ENCODE results near the gene KIAA1549.
A peak's percentile ranks its signal among the peaks of the same experiment; 100 is the strongest.
"Not testable (repeated sequence)": the region's sequence is repeated elsewhere in the genome, so short reads cannot be mapped to it uniquely, and the experiment has no call there.

The KIAA1549 gene

DNA sequence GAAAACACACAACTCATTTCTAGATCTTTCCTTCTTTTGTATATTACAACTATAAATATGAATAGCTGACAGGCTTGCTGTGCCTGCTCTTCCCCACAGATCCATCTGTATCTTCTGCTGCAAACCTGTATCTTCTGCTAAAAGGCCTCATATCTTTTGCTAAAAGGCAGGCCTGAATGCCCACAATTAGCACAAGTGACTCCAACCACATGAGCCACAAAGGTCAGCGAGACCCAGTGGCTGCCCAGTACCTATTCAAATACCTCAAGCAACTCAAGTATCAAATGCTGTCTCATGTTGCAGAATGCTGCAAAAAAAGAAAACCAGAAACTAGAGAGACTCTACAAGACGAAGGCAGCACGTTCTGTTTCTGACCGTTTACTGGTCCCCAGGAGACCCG, 128.7 kb downstream of the KIAA1549 start:
- no peak for DNase-seq (ENCODE audit: low spot score)

DNA sequence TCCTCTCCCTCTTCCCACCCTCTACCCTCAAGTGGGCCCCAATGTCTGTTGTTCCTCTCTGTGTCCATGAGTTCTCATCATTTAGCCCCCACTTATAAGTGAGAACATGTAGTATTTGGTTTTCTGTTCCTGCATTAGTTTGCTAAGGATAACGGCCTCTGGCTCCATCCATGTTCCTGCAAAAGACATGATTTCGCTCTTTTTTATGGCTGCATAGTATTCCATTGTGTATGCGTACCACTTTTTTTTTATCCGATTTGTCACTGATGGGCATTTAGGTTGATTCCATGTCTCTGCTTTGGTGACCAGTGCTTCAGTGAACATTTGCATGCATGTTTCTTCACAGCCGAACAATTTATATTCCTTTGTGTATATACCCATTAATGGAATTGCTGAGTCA, 131.5 kb downstream of the KIAA1549 start:
- DNase-seq (ENCODE audit: low spot score), result no peak

DNA sequence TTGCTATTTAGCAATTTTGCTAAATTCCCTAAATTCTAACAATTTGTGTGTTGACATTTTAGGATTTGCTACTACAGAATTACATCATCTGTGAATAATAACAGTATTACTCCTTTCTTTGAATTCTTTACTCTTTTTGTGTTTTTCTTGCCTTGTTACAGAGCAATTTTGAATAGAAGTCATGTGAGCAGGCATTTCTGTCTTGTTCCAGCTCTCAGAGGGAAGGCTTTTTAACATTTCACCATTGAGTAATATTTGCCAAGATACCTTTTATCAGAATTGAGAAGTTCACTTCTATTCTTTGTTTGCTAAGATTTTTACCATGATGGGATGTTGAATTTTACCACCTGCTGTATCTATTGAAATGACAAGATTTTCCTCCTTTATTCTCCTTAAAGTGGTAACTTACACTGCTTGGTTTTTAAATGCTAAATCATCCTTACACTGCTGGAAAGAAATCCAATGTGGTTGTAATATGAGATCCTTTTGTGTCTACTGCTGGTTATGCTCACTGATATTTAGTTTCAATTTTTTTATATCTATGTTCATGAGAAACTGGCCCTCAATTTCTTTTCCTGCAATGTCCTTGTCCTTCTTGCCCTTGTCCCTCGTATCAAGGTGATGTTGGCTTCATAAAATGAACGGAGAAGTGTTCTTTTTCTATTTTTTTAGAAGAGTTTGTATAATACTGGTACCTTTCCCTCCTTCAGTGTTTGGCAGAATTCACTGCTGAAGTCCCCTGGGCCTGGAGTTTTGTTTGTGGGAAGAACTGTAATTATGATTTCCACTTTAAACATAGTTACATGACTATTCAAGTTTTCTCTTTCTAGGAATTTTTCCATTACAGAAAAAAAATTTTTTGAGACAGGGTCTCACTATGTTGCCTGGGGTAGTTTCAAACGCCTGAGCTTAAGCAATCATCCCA, 132.9 kb downstream of the KIAA1549 start:
- no peak for DNase-seq (ENCODE audit: low spot score)

DNA sequence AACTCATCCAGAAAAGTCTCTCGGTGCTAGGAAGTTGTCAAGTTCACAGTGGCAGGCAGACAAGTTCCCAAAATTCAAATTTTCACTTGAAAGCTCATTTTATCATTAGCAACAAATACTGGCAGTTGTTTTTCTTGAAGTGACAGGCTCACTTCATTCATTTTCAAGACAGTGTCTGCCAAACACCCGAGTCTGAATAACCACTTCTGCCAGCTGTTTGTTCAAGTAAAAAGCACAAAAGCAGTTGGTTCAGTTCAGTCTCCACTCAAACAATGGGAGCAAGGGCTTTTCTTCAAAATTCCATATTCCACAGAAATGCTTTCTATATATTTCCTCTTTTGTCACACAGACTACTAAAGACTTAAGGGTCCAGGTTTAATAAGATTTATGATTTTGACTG, 135.5 kb downstream of the KIAA1549 start:
- DNase-seq (ENCODE audit: low spot score), result no peak

DNA sequence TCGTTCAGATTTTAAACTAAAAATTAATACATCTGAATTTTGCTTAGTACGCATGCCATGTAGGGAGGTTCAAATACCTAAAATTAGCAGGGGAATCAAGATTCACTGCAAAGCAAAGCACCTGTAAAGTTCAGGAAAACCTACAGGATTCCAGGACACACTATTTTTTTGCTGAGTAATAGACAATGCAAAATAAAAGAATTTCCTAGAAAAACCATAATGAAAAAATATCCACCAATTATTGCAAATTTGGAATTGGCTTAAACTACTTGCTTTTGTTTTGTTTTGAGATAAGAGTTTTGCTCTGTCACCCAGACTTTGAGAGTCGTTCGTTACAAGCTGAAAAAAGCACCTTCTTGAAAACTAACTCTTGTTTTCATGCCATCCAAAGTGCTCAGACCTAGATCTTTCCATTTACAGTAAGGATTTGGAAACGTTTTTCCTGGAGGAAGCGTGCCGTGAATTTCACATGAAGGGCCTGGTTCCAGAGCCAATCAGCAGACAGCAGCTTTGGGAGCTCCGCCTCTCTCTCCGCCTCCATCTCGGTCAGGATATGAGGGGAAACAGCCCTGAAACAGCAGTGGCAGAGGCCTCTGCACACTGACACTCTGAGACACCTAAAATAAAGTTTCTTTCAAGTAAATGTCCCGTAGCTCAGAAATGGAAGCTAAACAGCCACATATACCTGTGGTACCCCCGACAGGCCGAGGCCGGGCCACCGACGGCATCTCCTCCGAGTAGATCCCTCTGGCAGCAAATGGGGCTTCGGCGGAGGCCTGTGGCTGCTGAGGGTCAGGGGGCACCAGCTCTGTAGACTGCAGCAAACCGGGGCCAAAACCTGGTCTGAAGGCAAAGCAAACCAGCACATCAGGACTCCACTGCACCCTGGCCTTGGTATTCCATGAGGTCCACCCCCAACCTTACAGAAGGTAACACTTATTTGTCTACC, 137.3 kb downstream of the KIAA1549 start:
- no peak for DNase-seq (ENCODE audit: low spot score)

DNA sequence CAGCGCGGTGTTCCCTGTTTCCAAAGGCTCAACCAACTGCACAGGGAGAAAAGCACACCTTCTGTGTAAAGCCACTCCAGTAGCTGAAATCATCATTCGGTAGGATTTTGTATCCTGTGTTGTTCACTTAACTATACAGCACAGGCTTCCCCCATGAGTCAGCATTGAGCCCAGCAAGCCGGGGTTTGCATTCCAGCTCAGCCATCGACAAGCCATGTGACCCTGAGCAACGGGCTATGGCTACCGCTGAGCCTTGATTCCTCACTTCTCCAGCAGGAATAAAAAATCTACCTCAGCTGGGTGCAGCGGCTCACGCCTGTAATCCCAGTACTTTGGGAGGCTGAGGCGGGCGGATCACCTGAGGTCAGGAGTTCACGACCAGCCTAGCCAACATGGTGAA, 139.1 kb downstream of the KIAA1549 start:
- DNase-seq (ENCODE audit: low spot score), result no peak

DNA sequence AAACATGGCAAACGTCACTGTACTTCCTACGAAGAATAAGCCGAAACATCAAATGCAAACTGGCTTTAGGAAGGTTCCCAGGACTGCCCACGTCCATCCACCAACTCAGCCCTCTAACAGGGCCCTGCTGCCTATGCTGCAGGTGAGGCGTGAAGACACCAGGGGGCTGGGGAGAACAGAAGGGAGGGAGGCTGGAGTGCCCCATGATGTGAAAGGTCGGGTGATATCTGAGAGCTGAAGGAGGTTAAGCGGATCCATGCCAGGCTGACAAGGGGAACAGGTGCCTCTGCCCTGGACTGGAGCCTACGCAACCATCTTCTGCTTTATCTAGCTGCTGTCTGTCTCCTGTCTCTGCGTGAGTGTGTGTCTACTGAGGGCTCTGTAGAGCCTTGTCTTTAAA, 143.0 kb downstream of the KIAA1549 start:
- DNase-seq (ENCODE audit: low spot score), result no peak

DNA sequence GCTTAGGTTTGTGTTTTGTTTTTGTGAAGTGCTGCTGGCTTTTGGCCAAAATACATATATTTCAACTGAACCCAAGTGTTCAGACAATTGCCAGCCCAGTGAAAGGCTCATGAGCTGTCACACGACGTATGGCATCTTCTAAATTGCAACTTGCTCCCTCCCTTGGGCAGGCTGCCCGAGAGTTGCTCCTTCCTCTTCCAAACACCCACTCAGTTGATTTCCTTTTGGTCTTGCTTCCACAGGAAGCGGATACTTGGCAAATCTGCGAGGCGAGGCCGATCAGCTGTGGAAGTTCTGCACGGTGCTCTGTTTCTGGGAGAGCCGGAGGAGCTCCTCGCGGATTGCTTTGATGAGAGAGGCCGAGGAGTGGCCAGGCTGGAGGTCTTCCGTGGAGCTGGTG, 143.6 kb downstream of the KIAA1549 start:
- DNase-seq (ENCODE audit: low spot score), result peak; percentile 8

DNA sequence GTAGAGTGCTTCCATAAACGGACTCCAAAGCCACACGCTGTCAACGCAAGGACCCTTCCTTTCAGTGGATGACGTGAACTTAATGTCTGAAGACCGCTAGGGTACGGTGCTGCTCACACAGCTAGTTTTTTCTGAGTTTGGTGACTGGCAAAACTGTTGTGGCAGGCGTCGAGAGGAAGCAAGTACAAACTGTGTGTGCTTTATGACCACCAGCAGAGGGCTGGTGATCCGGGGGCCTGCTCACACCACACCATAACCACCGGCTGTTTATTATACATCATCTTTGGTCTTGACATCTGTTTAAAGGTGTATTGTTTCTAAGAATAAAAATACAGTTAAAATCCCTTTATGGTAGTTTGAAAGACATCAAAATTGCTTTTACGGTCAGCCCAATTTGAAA, 146.1 kb downstream of the KIAA1549 start:
- no peak for DNase-seq (ENCODE audit: low spot score)

DNA sequence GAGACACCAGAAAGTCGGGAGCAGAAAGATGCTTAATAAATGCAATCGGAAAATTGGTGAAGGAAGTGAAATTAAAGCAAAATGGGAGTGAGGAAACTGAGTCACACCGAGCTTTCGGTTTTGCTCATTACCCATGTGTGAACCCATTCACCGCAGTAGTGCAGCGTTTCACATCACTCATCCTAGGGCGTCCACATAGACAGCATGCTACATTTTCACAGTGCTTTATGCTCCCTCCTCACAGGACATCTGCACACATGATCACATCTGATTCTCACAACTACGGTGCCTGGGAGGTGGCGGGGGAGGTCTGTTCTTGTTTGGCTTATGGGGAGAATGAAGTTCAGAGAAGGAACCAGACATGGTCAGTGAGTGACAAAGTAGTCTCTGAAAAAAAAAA, 146.6 kb downstream of the KIAA1549 start:
- no peak for DNase-seq (ENCODE audit: low spot score)

DNA sequence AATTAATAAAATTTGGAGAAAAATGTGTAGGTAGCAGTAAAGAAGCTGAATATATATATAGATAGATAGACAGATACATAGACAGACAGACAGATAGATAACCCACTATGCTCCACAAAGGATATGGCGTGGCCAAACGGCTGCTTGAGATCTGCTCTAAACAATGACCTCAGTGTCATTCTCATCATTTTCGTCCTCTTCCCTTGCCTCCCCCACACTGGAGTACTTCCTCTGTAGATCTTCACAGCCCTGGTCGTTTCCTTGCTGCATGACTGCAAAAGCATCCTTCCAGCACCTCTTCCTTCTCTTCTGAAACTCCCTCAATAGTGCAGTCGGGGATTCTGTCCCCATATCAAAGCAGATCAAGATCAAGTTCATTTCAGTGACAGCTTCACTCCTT, 147.6 kb downstream of the KIAA1549 start:
- DNase-seq (ENCODE audit: low spot score), result no peak

DNA sequence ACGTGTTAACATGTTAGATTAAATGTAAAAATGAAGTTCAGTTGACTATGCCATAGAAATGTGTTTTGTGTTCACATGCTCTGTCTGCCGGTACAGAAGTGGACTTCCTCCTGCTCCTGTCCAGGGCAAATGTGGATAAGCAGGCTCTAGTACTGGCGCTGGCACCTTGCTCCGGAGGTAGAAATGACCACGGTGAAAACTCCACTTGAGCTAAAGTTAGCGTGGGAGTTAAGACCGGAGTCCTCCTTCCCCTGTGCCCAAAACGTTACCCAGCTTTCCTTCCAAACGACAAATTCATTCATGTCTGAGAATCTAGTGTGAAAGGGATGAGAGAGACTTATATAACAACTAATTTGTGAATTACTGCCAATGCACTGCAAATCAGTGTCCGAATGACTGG, 148.2 kb downstream of the KIAA1549 start:
- no peak for DNase-seq (ENCODE audit: low spot score)

DNA sequence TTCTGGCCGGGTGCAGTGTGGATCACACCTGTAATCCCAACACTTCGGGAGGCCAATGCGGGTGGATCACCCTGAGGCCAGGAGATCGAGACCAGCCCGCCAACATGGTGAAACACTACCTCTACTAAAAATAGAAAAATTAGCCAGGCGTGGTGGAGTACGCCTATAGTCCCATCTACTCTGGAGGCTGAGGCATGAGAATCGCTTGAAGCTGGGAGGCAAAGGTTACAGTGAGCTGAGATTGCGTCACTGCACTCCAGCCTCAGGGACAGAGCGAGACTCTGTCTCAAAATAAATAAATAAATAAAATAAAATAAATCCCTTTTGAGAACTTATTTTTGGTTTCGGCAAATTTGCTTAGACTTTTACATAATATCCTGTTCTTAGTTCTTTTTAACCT, 151.9 kb downstream of the KIAA1549 start:
- no peak for DNase-seq (ENCODE audit: low spot score)

DNA sequence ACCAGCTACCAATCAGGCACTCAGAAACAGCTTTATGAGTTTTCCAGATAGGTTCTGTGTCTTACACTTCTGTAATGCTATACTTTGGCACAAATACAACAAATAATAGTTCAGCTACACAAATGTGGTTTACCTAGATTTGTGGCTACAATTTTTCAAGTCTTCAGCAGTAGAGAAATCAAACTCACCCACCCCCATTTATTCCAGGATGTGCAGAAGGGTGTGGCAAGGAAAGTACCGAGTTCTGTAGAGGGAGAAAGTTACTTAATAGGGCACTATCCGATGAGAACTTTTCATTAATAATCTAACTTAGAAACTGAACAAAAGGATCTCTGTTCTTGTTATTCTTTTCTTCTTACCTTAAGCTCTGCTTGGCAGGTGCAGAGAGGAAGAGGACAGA, 152.9 kb downstream of the KIAA1549 start:
- DNase-seq (ENCODE audit: low spot score), result no peak

DNA sequence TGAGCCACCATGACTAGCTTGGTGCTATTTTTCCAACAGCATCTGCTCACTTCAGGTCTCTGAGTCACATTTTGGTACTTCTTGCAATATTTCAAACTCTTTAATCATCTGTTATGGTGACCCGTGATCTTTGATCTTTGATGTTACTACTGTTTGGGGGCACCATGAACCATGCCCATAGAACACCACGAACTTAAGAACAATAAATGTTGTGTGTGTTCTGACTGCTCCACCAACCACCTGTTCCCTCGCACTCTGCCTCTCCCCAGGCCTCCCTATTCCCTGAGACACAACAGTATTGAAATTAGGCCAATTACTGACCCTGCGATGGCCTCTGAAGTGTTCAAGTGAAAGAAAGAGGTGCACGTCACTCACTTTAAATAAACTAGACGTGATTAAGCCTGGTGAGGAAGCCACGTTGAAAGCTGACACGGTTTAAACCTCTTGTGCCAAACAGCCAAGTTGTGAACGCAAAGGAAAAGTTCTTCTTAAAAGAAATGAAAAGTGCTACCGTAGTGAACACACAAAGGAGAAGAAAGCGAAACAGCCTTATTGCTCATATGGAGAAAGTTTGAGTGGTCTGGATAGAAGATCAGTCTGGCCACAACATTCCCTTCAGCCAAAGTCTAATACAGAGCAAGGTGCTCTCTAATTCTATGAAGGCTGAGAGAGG, 156.0 kb downstream of the KIAA1549 start:
- DNase-seq (ENCODE audit: low spot score), result no peak

DNA sequence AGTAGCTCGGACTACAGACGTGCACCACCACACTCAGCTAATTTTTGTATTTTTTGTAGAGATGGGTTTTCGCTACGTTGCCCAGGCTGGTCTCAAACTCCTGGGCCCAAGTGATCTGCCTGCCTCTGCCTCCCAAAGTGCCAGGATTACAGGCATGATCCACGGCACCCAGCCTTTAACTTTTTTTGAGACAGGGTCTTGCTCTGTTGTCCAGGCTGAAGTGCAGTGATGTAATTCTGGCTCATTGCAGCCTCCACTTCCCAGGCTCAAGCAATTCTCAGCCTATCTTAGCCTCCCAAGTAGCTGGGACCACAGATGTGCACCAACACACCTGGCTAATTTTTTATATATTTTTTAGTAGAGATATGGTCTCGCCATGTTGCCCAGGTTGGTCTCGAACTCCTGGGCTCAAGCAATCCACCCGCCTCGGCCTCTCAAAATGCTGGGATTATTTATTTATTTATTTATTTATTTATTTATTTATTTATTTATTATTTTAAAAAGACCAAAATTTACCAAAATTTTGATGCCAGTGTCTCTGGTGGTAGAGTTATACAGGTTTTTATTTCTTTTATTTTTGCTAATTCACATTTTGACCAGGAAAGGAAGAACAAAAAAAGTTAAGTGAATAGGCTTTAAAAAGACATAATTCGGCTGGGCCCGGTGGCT, 158.2 kb downstream of the KIAA1549 start:
- DNase-seq (ENCODE audit: low spot score), result no peak

DNA sequence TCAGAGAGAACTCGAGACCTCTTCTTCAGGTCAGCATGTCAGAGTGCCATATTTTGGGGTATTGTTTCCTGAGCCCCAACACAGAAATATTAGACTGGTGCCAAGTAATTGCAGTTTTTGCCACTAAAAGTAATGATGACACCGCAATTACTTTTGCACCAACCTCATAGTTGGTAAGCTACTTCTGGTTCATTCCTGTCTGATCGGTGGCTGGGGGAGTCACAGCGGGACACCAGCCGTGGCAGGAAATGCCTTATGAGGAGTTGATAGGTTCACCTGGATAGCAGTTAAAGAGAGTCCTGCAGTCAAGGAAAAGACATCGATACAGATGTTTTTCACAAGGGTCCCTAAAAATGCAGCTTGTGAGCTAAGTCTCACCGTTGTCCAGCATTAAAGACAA, 159.3 kb downstream of the KIAA1549 start:
- no peak for DNase-seq (ENCODE audit: low spot score)

DNA sequence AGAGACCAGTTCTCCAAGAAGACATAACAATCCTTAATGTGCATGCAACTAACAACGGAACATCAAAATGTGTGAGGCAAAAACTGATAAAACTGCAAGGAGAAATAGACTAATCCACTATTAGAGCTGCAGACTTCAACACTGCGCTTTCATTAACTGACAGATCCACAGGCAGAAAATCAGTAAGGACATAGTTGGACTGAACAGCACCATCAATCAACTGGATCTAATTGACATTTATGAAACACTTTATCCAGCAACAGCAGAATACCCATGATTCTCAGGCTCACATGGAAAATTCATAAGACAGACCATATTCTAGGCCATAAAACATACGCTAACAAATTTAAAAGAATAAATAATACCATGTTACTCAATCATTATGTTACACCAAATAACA, 161.6 kb downstream of the KIAA1549 start:
- DNase-seq (ENCODE audit: low spot score), result no peak

DNA sequence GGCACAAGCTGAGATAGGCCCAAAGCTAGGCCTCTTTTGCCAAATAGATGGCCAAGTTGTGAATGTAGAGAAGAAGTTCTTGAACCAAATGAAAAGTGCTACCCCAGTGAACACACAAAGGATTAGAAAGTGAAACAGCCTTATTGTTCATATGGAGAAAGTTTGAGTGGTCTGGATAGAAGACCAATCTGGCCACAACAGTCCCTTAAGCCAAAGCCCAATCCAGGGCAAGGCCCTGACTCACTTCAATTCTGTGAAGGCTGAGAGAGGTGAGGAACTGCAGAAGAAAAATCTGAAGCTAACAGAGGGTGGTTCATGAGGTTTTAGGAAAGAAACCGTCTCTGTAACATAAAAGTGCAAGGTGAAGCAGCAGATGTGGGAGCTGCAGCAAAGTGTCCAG, 164.5 kb downstream of the KIAA1549 start:
- DNase-seq (ENCODE audit: low spot score), result no peak

DNA sequence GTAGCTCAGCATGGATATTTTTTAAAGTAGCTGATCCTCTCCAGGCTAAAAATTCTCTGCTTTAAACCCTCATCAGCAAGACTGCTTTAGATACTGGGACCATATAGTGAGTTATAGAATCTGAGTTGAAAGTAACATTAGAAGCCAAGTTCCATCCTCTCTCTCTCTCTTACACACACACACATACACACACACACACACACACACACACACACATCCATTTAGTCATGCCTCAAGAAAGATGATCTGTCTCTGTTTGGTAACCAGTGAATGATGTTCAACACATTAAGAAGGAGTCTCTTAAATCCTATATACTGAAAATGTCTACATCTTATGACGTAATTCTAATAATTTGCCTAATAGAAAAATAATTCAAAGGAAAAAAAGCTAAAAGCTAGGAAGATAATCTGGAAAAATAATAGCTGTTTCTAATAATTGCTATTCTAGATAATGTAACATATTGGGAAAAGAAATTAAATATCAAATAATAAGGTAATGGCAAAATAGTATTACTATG, 166.3 kb downstream of the KIAA1549 start:
- DNase-seq (ENCODE audit: low spot score), result no peak

DNA sequence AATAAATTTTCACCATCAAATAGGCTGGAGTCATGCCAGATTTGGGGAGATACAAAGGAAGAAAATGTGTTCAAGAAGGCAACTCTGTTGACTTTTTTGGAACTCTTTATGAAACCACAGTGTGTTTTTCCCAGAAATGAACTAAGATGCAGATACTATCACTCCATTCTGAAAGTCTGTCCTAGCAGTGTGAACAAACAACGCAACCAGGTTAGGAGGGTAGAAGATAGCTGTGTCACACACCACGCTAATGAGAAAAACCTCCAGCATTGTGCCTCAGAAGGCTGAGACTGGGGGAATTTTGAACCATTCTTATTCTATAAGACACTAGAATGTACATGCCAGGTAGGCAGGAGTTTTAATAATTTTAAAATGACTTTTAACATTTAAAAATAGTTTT, 167.2 kb downstream of the KIAA1549 start:
- DNase-seq (ENCODE audit: low spot score), result no peak

DNA sequence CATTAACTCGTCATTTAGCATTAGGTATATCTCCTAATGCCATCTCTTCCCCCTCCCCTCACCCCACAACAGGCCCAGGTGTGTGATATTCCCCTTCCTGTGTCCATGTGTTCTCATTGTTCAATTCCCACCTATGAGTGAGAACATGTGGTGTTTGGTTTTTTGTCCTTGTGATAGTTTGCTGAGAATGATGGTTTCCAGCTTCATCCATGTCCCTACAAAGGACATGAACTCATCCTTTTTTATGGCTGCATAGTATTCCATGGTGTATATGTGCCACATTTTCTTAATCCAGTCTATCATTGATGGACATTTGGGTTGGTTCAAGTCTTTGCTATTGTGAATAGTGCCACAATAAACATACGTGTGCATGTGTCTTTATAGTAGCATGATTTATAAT, 169.9 kb downstream of the KIAA1549 start:
- not testable (repeated sequence) for DNase-seq (ENCODE audit: low spot score)

Data from Ammon's horn (tissue), 1 donor.